PC-9 (cell line): ENCODE data around the gene RTP3. TPM values are rescaled to one million over a fixed set of nuclear protein-coding genes. Genes with fewer than 3 reads are reported as not detected.
A peak's percentile ranks its signal among the peaks of the same experiment; 100 is the strongest.

ENCODE experiments used
- Bru-seq: library from RNA; stranded (reverse); fragments of 400-500 nt; gene quantifications from one replicate; lab custom pipeline; 2021; lab: Mats Ljungman, UMichigan
- BruChase-seq, 2 experiments: library from RNA; stranded (reverse); fragments of 400-500 nt; gene quantifications; one replicate each; lab custom pipeline; 2021; lab: Mats Ljungman, UMichigan
- BruUV-seq: library from RNA; stranded (reverse); fragments of 400-500 nt; replicated peaks from 2 replicates; lab custom pipeline; 2021; lab: Mats Ljungman, UMichigan
- CTCF ChIA-PET: fragments of 300-600 bp; sonication (Branson Sonifier 250); formaldehyde crosslinking; loops from one replicate; lab custom pipeline; 2022; ENCODE audit warnings: antibody characterized with exemption; lab: Charles Lee
- POLR2A ChIA-PET: fragments of 300-600 bp; sonication (Branson Sonifier 250); formaldehyde crosslinking; loops from one replicate; lab custom pipeline; 2022; ENCODE audit warnings: antibody characterized with exemption; ENCODE audit not compliant: unreplicated experiment; lab: Charles Lee
- DNase-seq, 2 experiments: peaks; one replicate each; pipeline versions ENCODE4 v3.0.0 to v3.0.0-alpha.2; 2015 to 2022; ENCODE audit warnings: mixed read lengths in 1 of 2
- H2AFZ ChIP-seq: fragments of 200-600 bp; sonication (generic); 2 replicates; pipeline ENCODE4 v1.8.1; 2017; ENCODE audit warnings: antibody characterized with exemption
- H3F3A ChIP-seq: fragments of 200-600 bp; sonication (generic); 2 replicates; pipeline ENCODE4 v1.8.1; 2017; ENCODE audit warnings: antibody characterized with exemption, mild to moderate bottlenecking, low read depth; ENCODE audit not compliant: insufficient read depth
- H3K27ac ChIP-seq: fragments of 200-600 bp; sonication (generic); 2 replicates; pipeline ENCODE4 v1.6.1; 2016; ENCODE audit warnings: mixed run types
- H3K27me3 ChIP-seq: fragments of 200-600 bp; sonication (generic); 2 replicates; pipeline ENCODE4 v1.6.1; 2016; ENCODE audit warnings: low read depth, mixed run types; ENCODE audit not compliant: insufficient read depth
- H3K36me3 ChIP-seq: fragments of 200-600 bp; sonication (generic); 2 replicates; pipeline ENCODE4 v1.6.1; 2016; ENCODE audit warnings: low read depth, mixed run types
- H3K4me1 ChIP-seq: fragments of 200-600 bp; sonication (generic); replicated peaks from 2 replicates; pipeline ENCODE4 v1.6.1; 2016; ENCODE audit warnings: mixed run types; ENCODE audit not compliant: insufficient read depth
- H3K4me2 ChIP-seq: fragments of 200-600 bp; sonication (generic); 2 replicates; pipeline ENCODE4 v1.6.1; 2017; ENCODE audit warnings: mixed run types
- H3K4me3 ChIP-seq: fragments of 200-600 bp; sonication (generic); 2 replicates; pipeline ENCODE4 v1.6.1; 2016; ENCODE audit warnings: mixed run types
- H3K79me2 ChIP-seq: fragments of 200-600 bp; sonication (generic); 2 replicates; pipeline ENCODE4 v1.6.1; 2017; ENCODE audit warnings: low read depth, mixed run types
- H3K9me2 ChIP-seq: fragments of 200-600 bp; sonication (generic); 2 replicates; pipeline ENCODE4 v1.8.1; 2017; ENCODE audit warnings: mild to moderate bottlenecking; ENCODE audit not compliant: insufficient read depth
- H3K9me3 ChIP-seq: fragments of 200-600 bp; sonication (generic); 2 replicates; pipeline ENCODE4 v1.8.1; 2016; ENCODE audit warnings: low read depth; ENCODE audit not compliant: insufficient read depth
- H4K20me1 ChIP-seq: fragments of 200-600 bp; sonication (generic); 2 replicates; pipeline ENCODE4 v1.8.1; 2017; ENCODE audit not compliant: insufficient read depth
- EZH2 ChIP-seq: fragments of 200-600 bp; sonication (generic); IDR thresholded peaks from 2 replicates; pipeline ENCODE4 v1.8.0; 2017; ENCODE audit warnings: antibody characterized with exemption, low read depth
- intact Hi-C: fragments of 100-400 bp; cut with micrococcal nuclease; formaldehyde crosslinking; loops from one replicate; pipeline ENCODE4 v1.10.0; 2022; ENCODE audit not compliant: unreplicated experiment
- long read RNA-seq: library from polyadenylated mRNA; stranded (forward); transcript quantifications from one replicate; pipeline ENCODE4 v2.0.0, GENCODE V29; 2022
- total RNA-seq: library from RNA; stranded (reverse); gene quantifications from 2 replicates; pipeline ENCODE4 v1.2.3, GENCODE V29; 2021
- TF ChIP-seq, protein P1 (sequence below): fragments of 200-600 bp; sonication (generic); conservative IDR thresholded peaks from 2 replicates; pipeline ENCODE4 v1.6.1; 2017; ENCODE audit warnings: mixed run types, antibody characterized with exemption, mild to moderate bottlenecking, moderate library complexity

The RTP3 gene
- total RNA-seq = not detected in 2 replicates
- Bru-seq, nascent RNA = not detected
- not detected for BruChase-seq, experiment 1, labeled RNA remaining after a 2-hour chase
- not detected for BruChase-seq, experiment 2, labeled RNA remaining after a 6-hour chase
- long read RNA-seq = 0 reads

DNA sequence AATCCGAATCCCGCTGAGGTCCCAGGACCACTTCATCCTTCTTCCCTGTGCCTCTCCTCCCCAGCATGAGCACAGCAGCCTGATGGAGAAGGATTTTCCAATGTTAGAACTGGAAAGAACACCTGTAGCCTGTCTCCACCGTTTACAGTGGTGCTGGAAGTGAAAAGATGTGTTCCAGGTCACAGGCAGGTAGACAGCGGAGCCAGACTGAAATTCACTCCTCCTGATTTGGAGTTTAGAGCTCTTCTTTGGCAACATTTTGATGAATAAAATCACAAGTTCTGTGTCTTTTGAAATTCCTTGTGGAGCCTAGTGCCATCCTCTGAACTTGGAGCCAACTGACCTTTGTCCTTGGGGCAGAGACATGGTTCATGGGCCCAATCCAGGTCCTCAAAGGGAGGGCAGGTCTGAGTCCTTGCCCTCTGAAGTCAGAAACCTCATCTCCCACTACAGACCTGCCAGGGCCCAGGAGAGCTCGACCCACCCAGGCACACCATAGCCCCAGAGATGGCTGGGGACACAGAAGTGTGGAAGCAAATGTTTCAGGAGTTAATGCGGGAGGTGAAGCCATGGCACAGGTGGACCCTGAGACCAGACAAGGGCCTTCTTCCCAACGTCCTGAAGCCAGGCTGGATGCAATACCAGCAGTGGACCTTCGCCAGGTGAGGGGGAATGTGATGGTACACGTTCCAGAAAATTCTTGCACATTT is at the start of gene RTP3:
TSS of gene RTP3 (plus strand) at position 421 of the 710 bp plus-strand sequence. CDS start at position 508, 87 bp downstream.
- Histone ChIP-seq H3K27ac (no peak within 1 kb of the TSS), H3K79me2 (no peaks in the 10 kb centered on the region), H3K9me3 (no peaks in the 10 kb centered on the region), H4K20me1 (no peaks in the 10 kb centered on the region), H3K9me2 (no peaks in the 10 kb centered on the region), H3K4me3 (no peak within 1 kb of the TSS), H3K4me2 (no peak within 1 kb of the TSS), H2AFZ (no peak within 1 kb of the TSS), H3K36me3 (no peaks in the 10 kb centered on the region), H3K27me3 (no peaks in the 10 kb centered on the region), H3K4me1 (peaks cover 13% of the 10 kb centered on the region), H3F3A (no peaks in the 10 kb centered on the region)
- POLR2A ChIA-PET = no interaction called here
- intact Hi-C loops = no loop called here
- no TSS peak for BruUV-seq
- no peak for DNase-seq
- CTCF ChIA-PET = no interaction called here
- no peak for TF ChIP-seq EZH2
- TF ChIP-seq, protein P1, sequence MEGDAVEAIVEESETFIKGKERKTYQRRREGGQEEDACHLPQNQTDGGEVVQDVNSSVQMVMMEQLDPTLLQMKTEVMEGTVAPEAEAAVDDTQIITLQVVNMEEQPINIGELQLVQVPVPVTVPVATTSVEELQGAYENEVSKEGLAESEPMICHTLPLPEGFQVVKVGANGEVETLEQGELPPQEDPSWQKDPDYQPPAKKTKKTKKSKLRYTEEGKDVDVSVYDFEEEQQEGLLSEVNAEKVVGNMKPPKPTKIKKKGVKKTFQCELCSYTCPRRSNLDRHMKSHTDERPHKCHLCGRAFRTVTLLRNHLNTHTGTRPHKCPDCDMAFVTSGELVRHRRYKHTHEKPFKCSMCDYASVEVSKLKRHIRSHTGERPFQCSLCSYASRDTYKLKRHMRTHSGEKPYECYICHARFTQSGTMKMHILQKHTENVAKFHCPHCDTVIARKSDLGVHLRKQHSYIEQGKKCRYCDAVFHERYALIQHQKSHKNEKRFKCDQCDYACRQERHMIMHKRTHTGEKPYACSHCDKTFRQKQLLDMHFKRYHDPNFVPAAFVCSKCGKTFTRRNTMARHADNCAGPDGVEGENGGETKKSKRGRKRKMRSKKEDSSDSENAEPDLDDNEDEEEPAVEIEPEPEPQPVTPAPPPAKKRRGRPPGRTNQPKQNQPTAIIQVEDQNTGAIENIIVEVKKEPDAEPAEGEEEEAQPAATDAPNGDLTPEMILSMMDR = no peak

DNA sequence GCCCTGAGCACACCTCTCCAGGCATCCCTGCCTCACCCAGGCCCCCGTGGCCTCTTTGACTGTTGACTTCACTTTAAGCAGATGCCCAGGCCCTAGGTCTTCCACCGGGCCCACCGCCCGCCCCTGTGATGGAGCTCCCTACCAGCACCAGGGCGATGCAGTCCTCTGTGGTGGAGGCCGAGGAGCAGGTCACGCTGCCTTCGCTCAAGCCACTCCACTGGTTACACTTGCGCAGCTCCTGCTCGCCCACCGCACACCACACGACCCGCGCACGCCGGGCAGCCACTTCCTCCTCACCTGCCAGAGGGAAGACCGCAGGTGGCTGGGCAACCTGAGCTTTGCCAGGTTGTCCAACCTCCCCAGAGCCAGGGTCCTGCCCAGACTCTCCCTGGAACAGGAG is 49.1 kb upstream of the RTP3 start:
- intact Hi-C loops = no loop called here
- no TSS peak for BruUV-seq
- CTCF ChIA-PET = interaction anchor here (0.6 kb wide), 1 partner anchor 124 kb away, joined by 4 read pairs; no protein-coding TSS in a partner anchor

DNA sequence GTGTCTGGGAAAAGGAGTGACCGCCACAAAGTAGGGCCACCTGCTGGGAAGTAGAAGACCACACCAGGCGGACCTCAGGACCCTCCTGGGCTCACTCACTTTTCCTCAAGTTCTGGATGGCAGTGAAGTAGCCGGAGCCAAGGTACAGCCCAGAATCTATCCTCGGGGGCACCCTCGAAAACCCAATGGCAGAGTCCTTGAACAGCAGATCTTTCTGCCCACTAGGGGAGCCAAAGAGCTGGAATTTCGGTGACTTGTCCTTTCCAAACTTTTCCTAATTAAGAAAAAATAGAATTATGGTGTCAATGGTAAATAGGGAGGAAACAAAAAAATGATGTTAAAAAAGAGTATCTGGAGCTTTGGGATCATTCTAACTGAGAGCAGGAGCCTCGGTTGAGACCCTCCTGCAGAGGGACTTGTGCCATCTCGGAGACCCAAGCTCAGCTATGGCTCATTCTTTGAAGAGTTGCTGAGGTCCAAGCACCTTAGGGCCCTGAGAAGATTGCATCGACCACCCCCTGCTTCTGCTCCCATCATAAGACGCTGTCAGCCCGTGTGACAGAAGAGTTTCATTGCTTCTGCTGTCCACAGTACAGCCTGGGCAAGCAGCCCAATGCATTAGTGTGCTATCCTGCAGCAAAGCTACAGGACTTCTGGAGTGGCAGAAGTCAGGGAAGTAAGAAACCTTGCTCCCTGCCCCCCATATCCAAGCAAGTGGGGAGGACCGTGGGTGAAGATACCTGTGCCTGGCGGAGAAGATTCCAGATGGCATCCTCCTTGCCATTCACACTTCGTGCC is 47.8 kb upstream of the RTP3 start:
- H3K4me1 ChIP-seq = no peaks in the 10 kb centered on the region
- no peaks in the 10 kb centered on the region for H3K27me3 ChIP-seq
- H3K9me3 ChIP-seq = no peaks in the 10 kb centered on the region
- H3K9me2 ChIP-seq = no peaks in the 10 kb centered on the region
- no peak overlapping the region for H3K27ac ChIP-seq
- no TSS peak for BruUV-seq
- no peak overlapping the region for H2AFZ ChIP-seq
- H4K20me1 ChIP-seq = no peaks in the 10 kb centered on the region
- no peak for TF ChIP-seq EZH2
- TF ChIP-seq, protein P1 = peak; percentile 72
- H3K79me2 ChIP-seq = no peaks in the 10 kb centered on the region
- H3K4me2 ChIP-seq = no peak overlapping the region
- H3K36me3 ChIP-seq = no peaks in the 10 kb centered on the region
- intact Hi-C loops = no loop called here
- CTCF ChIA-PET = interaction anchor here (0.5 to 2.4 kb wide), 6 partner anchors 13 to 924 kb away, joined by 3 to 15 read pairs (median 4); no protein-coding TSS in a partner anchor
- H3K4me3 ChIP-seq = no peak overlapping the region
- no peaks in the 10 kb centered on the region for H3F3A ChIP-seq
- DNase-seq = no peak
- POLR2A ChIA-PET = interaction anchor here (0.6 to 0.7 kb wide), 2 partner anchors 12 to 40 kb away, joined by 5 to 13 read pairs; no protein-coding TSS in a partner anchor

More for the DNA sequence above, 49.1 kb upstream of the RTP3 start:
- H2AFZ ChIP-seq = no peak overlapping the region
- DNase-seq = no peak
- H3K4me2 ChIP-seq = no peak overlapping the region
- H3K4me3 ChIP-seq = no peak overlapping the region
- no peaks in the 10 kb centered on the region for H3K27me3 ChIP-seq
- no peaks in the 10 kb centered on the region for H3K36me3 ChIP-seq
- H3K79me2 ChIP-seq = no peaks in the 10 kb centered on the region
- H3K9me2 ChIP-seq = no peaks in the 10 kb centered on the region
- H4K20me1 ChIP-seq = no peaks in the 10 kb centered on the region
- no peaks in the 10 kb centered on the region for H3F3A ChIP-seq
- no peak for TF ChIP-seq EZH2
- TF ChIP-seq, protein P1 = no peak
- H3K4me1 ChIP-seq = no peaks in the 10 kb centered on the region
- POLR2A ChIA-PET = no interaction called here
- H3K27ac ChIP-seq = no peak overlapping the region
- no peaks in the 10 kb centered on the region for H3K9me3 ChIP-seq
